Transverse colon (tissue), 3 donors: ENCODE data around the gene BOD1.

Experiments
- POLR2A ChIP-seq: fragments of 450-650 bp; IDR thresholded peaks from one replicate; pipeline ENCODE4 v1.6.1; 2016; ENCODE audit warnings: antibody characterized with exemption, mild to moderate bottlenecking, moderate library complexity
- TF ChIP-seq, protein P1 (sequence below), 5 experiments: fragments of 200-600 bp in 3 of 5; fragments of 450-650 bp in 2 of 5; sonication (generic) in 3 of 5; IDR thresholded peaks; 1 replicate in 2 of 5; 2 replicates in 3 of 5; pipeline ENCODE4 v1.5.1; 2016 to 2017; ENCODE audit warnings: antibody characterized with exemption in 5 of 5, inconsistent platforms in 3 of 5, mild to moderate bottlenecking in 2 of 5, moderate library complexity in 1 of 5

DNA sequence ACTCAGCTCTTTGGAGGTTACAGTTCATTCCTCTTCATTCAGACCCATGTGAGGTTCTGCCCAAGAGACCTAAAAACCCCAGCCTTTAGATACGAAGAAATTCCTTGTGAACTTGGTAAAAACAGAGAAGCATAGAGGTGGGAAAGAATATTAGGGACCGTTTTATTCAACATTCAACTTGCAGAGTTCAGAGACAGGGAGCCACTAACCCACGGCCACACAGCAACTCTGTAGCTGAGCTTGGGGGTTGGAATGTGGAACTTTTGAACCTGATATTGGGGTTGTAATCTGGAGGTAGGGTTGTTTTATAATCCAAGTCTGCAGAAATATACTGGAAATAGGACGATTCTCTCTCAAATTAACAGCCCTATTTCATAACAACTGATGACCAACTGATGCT, 10.8 kb upstream of the BOD1 start:
- no peak for TF ChIP-seq POLR2A
- TF ChIP-seq, protein P1, sequence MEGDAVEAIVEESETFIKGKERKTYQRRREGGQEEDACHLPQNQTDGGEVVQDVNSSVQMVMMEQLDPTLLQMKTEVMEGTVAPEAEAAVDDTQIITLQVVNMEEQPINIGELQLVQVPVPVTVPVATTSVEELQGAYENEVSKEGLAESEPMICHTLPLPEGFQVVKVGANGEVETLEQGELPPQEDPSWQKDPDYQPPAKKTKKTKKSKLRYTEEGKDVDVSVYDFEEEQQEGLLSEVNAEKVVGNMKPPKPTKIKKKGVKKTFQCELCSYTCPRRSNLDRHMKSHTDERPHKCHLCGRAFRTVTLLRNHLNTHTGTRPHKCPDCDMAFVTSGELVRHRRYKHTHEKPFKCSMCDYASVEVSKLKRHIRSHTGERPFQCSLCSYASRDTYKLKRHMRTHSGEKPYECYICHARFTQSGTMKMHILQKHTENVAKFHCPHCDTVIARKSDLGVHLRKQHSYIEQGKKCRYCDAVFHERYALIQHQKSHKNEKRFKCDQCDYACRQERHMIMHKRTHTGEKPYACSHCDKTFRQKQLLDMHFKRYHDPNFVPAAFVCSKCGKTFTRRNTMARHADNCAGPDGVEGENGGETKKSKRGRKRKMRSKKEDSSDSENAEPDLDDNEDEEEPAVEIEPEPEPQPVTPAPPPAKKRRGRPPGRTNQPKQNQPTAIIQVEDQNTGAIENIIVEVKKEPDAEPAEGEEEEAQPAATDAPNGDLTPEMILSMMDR (IDR thresholded peaks at IDR 0.05), result no peak
